K562 (cell line): ENCODE measurements around the gene PRR11. TPM values are rescaled to one million over a fixed set of nuclear protein-coding genes. Genes with fewer than 3 reads are reported as not detected.

Source experiments
- ATAC-seq: fragments of 200-7000 bp; cut with Tn5 transposase; 3 replicates; pipeline ENCODE4 v1.9.1; 2020; ENCODE audit warnings: moderate library complexity
- BruUV-seq: library from RNA; stranded (reverse); fragments of 400-500 nt; replicated peaks from 2 replicates; lab custom pipeline; 2021; lab: Mats Ljungman, UMichigan
- CTCF ChIA-PET: fragments of 300-600 bp; formaldehyde crosslinking; extraction: SDS; loops from one replicate; lab custom pipeline; 2021; ENCODE audit warnings: low intra/inter-chr PET ratio; lab: Yijun Ruan, JAX
- POLR2A ChIA-PET: fragments of 300-600, 350-650 bp; sonication (Branson Sonifier 250); formaldehyde crosslinking; extraction: SDS; loops from one replicate; lab custom pipeline; 2021; ENCODE audit warnings: antibody characterized with exemption, inconsistent platforms; lab: Yijun Ruan, JAX
- DNase-seq, 4 experiments: peaks; one replicate each; pipeline versions ENCODE4 v3.0.0 to v3.0.0-alpha.2; 2011 to 2018; ENCODE audit warnings: low spot score in 3 of 4, mixed read lengths in 3 of 4; ENCODE audit errors: extremely low read depth in 1 of 4
- FAIRE-seq: peaks from 2 replicates; lab custom pipeline; 2011; peaks lifted over from hg19 to GRCh38; lab: Jason Lieb, UNC
- H2AFZ ChIP-seq: 2 replicates; pipeline ENCODE4 v1.6.0; 2011; ENCODE audit warnings: low read depth, low read length, control low read depth, inconsistent platforms
- H3K27ac ChIP-seq: fragments of 200-600 bp; 3 replicates; pipeline ENCODE4 v1.8.0; 2011; ENCODE audit warnings: low read depth, mild to moderate bottlenecking, control low read depth, inconsistent platforms, low read length, moderate library complexity, mixed read lengths; ENCODE audit errors: extremely low read depth
- H3K27me3 ChIP-seq, 2 experiments: fragments of 300-600 bp in 1 of 2; 2 replicates in 1 of 2; 3 replicates in 1 of 2; pipeline versions ENCODE4 v1.6.0 to v1.8.0; 2011; ENCODE audit warnings: inconsistent platforms in 2 of 2, low read length in 2 of 2, mild to moderate bottlenecking in 1 of 2, mixed read lengths in 1 of 2, moderate library complexity in 1 of 2; ENCODE audit not compliant: control insufficient read depth in 2 of 2, insufficient read depth in 2 of 2
- H3K36me3 ChIP-seq: fragments of 300-600 bp; 3 replicates; pipeline ENCODE4 v1.8.0; 2011; ENCODE audit warnings: mild to moderate bottlenecking, low read length, inconsistent platforms; ENCODE audit not compliant: control insufficient read depth, insufficient read depth
- H3K4me1 ChIP-seq, 2 experiments: fragments of 200-600 bp in 1 of 2; replicated peaks in 1 of 2; 2 replicates in 1 of 2; 3 replicates in 1 of 2; pipeline versions ENCODE4 v1.5.1 to v1.8.0; 2011; ENCODE audit warnings: inconsistent platforms in 2 of 2, low read length in 2 of 2, mild to moderate bottlenecking in 1 of 2, mixed read lengths in 1 of 2, moderate library complexity in 1 of 2; ENCODE audit not compliant: control insufficient read depth in 2 of 2, insufficient read depth in 2 of 2
- H3K4me2 ChIP-seq: 2 replicates; pipeline ENCODE4 v1.6.1; 2011; ENCODE audit warnings: low read length, control low read depth, inconsistent platforms, mixed read lengths; ENCODE audit not compliant: insufficient read depth
- H3K4me3 ChIP-seq: fragments of 200-600 bp; sonication (generic), shearing (Covaris generic); 2 replicates; pipeline ENCODE4 v1.5.1; 2016; ENCODE audit warnings: control low read depth, inconsistent platforms
- H3K79me2 ChIP-seq: fragments of 200-600 bp; 3 replicates; pipeline ENCODE4 v1.8.0; 2011; ENCODE audit warnings: low read length, inconsistent platforms; ENCODE audit not compliant: control insufficient read depth, insufficient read depth
- H3K9ac ChIP-seq, 2 experiments: 2 replicates each; pipeline versions ENCODE4 v1.6.0 to v1.6.1; 2011; ENCODE audit warnings: low read depth in 2 of 2, low read length in 2 of 2, control low read depth in 1 of 2, inconsistent platforms in 1 of 2, mild to moderate bottlenecking in 1 of 2, mixed read lengths in 1 of 2; ENCODE audit not compliant: insufficient read depth in 1 of 2
- H3K9me1 ChIP-seq: one replicate; pipeline ENCODE4 v1.6.0; 2011; ENCODE audit warnings: inconsistent platforms, mild to moderate bottlenecking, low read length, moderate library complexity; ENCODE audit not compliant: control insufficient read depth, insufficient read depth
- H3K9me3 ChIP-seq: replicated peaks from 2 replicates; pipeline ENCODE4 v1.5.1; 2011; ENCODE audit warnings: low read depth, low read length, inconsistent platforms; ENCODE audit not compliant: control insufficient read depth, insufficient read depth
- H4K20me1 ChIP-seq: replicated peaks from 2 replicates; pipeline ENCODE4 v1.6.1; 2011; ENCODE audit warnings: low read length, inconsistent platforms, mixed read lengths; ENCODE audit not compliant: control insufficient read depth, insufficient read depth
- CCNT2 ChIP-seq: IDR thresholded peaks from 2 replicates; pipeline ENCODE4 v1.6.1; 2011; ENCODE audit warnings: borderline replicate concordance, low read depth, mild to moderate bottlenecking, moderate library complexity, mixed read lengths, low read length; ENCODE audit not compliant: insufficient read length; ENCODE audit errors: extremely low read depth
- FOXK1 ChIP-seq: sonication (generic); formaldehyde crosslinking; IDR thresholded peaks from 2 replicates; pipeline ENCODE4 v1.8.0; 2022; ENCODE audit warnings: missing genetic modification reagents, mild to moderate bottlenecking, borderline replicate concordance
- FOXP1 ChIP-seq: sonication (generic); formaldehyde crosslinking; IDR thresholded peaks from 2 replicates; pipeline ENCODE4 v1.8.0; 2022; ENCODE audit warnings: mild to moderate bottlenecking, missing genetic modification reagents
- MIER1 ChIP-seq: fragments of 450-650 bp; IDR thresholded peaks from 2 replicates; pipeline ENCODE4 v1.6.1; 2016; ENCODE audit warnings: antibody characterized with exemption, mild to moderate bottlenecking, low read depth
- NUFIP1 ChIP-seq: fragments of 450-650 bp; IDR thresholded peaks from 2 replicates; pipeline ENCODE4 v1.6.1; 2018; ENCODE audit not compliant: partially characterized antibody
- POLR2B ChIP-seq: fragments of 450-650 bp; IDR thresholded peaks from 2 replicates; pipeline ENCODE4 v1.6.1; 2018; ENCODE audit warnings: low read depth; ENCODE audit not compliant: partially characterized antibody
- PRMT5 ChIP-seq: sonication (generic); formaldehyde crosslinking; IDR thresholded peaks from 2 replicates; pipeline ENCODE4 v1.5.0; 2020; ENCODE audit warnings: missing genetic modification reagents
- SLC30A9 ChIP-seq: fragments of 250-450 bp; sonication (Bioruptor Pico); IDR thresholded peaks from 2 replicates; pipeline ENCODE4 v1.8.0; 2022; ENCODE audit warnings: mild to moderate bottlenecking, moderate library complexity
- THRAP3 ChIP-seq: fragments of 450-650 bp; IDR thresholded peaks from 2 replicates; pipeline ENCODE4 v1.6.1; 2016; ENCODE audit warnings: mild to moderate bottlenecking, inconsistent platforms, borderline replicate concordance
- ZBTB17 ChIP-seq: fragments of 450-650 bp; formaldehyde crosslinking; IDR thresholded peaks from 2 replicates; pipeline ENCODE4 v1.4.0; 2020; ENCODE audit warnings: mild to moderate bottlenecking
- ZKSCAN3 ChIP-seq: fragments of 250-450 bp; sonication (Bioruptor Pico); IDR thresholded peaks from 2 replicates; pipeline ENCODE4 v1.4.0; 2020
- ZNF24 ChIP-seq: fragments of 450-650 bp; IDR thresholded peaks from 2 replicates; pipeline ENCODE4 v1.6.1; 2016
- ZNF253 ChIP-seq: fragments of 250-450 bp; sonication (Bioruptor Pico); conservative IDR thresholded peaks from 2 replicates; pipeline ENCODE4 v1.6.1; 2021; ENCODE audit warnings: mild to moderate bottlenecking
- ZNF431 ChIP-seq: sonication (generic); formaldehyde crosslinking; IDR thresholded peaks from 2 replicates; pipeline ENCODE4 v1.8.0; 2022; ENCODE audit warnings: mild to moderate bottlenecking, missing genetic modification reagents
- ZNF589 ChIP-seq: fragments of 200-800 bp; sonication (Bioruptor generic); IDR thresholded peaks from 2 replicates; pipeline ENCODE4 v1.6.1; 2016; ENCODE audit warnings: low read depth, missing genetic modification characterization, missing compliant biosample characterization
- WGBS: fragments of 100-300 bp; shearing (Covaris generic); methylation state at CpG from one replicate; pipeline ENCODE4 v1.1.6; 2016; ENCODE audit warnings: low coverage, mixed read lengths; ENCODE audit not compliant: insufficient coverage; ENCODE audit errors: missing lambda C conversion rate; 5-methylcytosine and 5-hydroxymethylcytosine counted together
- in situ Hi-C: fragments of 300-500 bp; cut with MboI; formaldehyde crosslinking; loops from 4 replicates; pipeline ENCODE4 v1.15.0; 2018; ENCODE audit warnings: inconsistent platforms, mixed read lengths
- intact Hi-C: fragments of 100-400 bp; cut with micrococcal nuclease; formaldehyde crosslinking; loops from 2 replicates; pipeline ENCODE4 v1.14.2; 2022
- polyA plus RNA-seq, 8 experiments: library from polyadenylated mRNA; depleted of rRNA in 4 of 8; stranded (reverse) in 5 of 8; unstranded in 3 of 8; fragments of >200 nt; fragmentation: Nextera tagmentation in 2 of 8; fragmentation: Illumina TruSeq in 1 of 8; extraction: Ambion mirVana in 2 of 8; extraction: Trizol in 1 of 8; gene quantifications; 2 replicates each; pipeline versions ENCODE4 v1.2.1 to v1.2.3, GENCODE V29; 2011 to 2014; ENCODE audit warnings: inconsistent platforms in 1 of 8, missing spikeins in 1 of 8
- total RNA-seq, 7 experiments: library from RNA; depleted of rRNA in 6 of 7; stranded (reverse); fragments of >200 nt in 6 of 7; fragmentation: Illumina TruSeq in 2 of 7; extraction: Trizol in 2 of 7; gene quantifications; 2 replicates each; pipeline versions ENCODE4 v1.2.1 to v1.2.3, GENCODE V29; 2011 to 2021; ENCODE audit warnings: low replicate concordance in 1 of 7
- TF ChIP-seq, protein P1 (sequence below): fragments of 250-450 bp; sonication (Bioruptor Pico); IDR thresholded peaks from 2 replicates; pipeline ENCODE4 v1.5.0; 2020; ENCODE audit warnings: mild to moderate bottlenecking
- TF ChIP-seq, protein P2 (sequence below): fragments of 450-650 bp; conservative IDR thresholded peaks from 2 replicates; pipeline ENCODE4 v1.6.1; 2016; ENCODE audit warnings: missing genetic modification characterization, low read depth, mild to moderate bottlenecking, control low read depth, missing compliant biosample characterization

Gene PRR11
- total and polyA plus RNA-seq, 9 of the 15 experiments (the other 6 are each of a cell fraction or from before 2014, with no cell fraction given) = 13.3 to 75.2 (median 46.4) TPM

DNA sequence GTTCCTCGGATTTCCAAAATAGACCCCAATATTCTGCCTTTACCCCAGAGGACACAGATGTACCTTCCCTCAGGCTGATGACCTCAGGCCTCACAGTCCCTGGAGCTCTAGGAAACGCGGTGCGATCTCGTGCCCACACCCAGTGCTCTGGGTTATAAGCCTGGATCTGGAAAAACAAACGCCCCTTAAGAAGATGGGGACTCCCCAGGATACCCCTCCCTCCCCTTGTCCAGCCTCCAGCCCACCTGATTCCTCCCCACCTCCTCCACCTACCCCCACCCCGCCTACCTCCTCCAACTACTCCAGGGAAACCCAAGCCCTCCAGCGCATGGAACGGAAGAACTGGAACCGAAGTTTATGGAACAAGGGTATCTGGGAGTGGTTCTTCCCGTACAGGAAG lies 19.1 kb downstream of the PRR11 start:
- H3K9ac ChIP-seq = no peak overlapping the region
- WGBS = 98% methylated on average over 10 of the region's 11 CpGs
- CTCF ChIA-PET = no interaction called here
- intact Hi-C loops = no loop called here
- no peak for TF ChIP-seq PRMT5 (CRISPR knock-in tag)
- no peak for TF ChIP-seq ZKSCAN3 (CRISPR knock-in tag)
- TF ChIP-seq CCNT2 = no peak
- TF ChIP-seq FOXP1 (CRISPR knock-in tag) = no peak
- TF ChIP-seq POLR2B = no peak
- no peak for TF ChIP-seq ZNF253 (CRISPR knock-in tag)
- TF ChIP-seq MIER1 = no peak
- no peak for TF ChIP-seq ZBTB17 (CRISPR knock-in tag)
- no peak for TF ChIP-seq FOXK1 (CRISPR knock-in tag)
- no peak for TF ChIP-seq SLC30A9 (CRISPR knock-in tag)
- no peak for TF ChIP-seq NUFIP1
- no peak for TF ChIP-seq THRAP3
- no peak for TF ChIP-seq ZNF24
- no peak for TF ChIP-seq ZNF589 (CRISPR knock-in tag)
- TF ChIP-seq, protein P1, sequence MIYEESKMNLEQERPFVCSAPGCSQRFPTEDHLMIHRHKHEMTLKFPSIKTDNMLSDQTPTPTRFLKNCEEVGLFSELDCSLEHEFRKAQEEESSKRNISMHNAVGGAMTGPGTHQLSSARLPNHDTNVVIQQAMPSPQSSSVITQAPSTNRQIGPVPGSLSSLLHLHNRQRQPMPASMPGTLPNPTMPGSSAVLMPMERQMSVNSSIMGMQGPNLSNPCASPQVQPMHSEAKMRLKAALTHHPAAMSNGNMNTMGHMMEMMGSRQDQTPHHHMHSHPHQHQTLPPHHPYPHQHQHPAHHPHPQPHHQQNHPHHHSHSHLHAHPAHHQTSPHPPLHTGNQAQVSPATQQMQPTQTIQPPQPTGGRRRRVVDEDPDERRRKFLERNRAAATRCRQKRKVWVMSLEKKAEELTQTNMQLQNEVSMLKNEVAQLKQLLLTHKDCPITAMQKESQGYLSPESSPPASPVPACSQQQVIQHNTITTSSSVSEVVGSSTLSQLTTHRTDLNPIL (CRISPR knock-in tag) = no peak
- TF ChIP-seq, protein P2, sequence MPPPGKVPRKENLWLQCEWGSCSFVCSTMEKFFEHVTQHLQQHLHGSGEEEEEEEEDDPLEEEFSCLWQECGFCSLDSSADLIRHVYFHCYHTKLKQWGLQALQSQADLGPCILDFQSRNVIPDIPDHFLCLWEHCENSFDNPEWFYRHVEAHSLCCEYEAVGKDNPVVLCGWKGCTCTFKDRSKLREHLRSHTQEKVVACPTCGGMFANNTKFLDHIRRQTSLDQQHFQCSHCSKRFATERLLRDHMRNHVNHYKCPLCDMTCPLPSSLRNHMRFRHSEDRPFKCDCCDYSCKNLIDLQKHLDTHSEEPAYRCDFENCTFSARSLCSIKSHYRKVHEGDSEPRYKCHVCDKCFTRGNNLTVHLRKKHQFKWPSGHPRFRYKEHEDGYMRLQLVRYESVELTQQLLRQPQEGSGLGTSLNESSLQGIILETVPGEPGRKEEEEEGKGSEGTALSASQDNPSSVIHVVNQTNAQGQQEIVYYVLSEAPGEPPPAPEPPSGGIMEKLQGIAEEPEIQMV (tag) = no peak
- no peak for TF ChIP-seq ZNF431 (CRISPR knock-in tag)
- TF ChIP-seq, all 486 proteins: peak for 0
- in situ Hi-C loops = no loop called here
- ATAC-seq (no peak), FAIRE-seq (no peak), DNase-seq (no peak)
- no peak overlapping the region for H3K4me3 ChIP-seq
- H2AFZ ChIP-seq = no peak overlapping the region
- POLR2A ChIA-PET = interaction anchor here (1.1 to 1.5 kb wide), 2 partner anchors 10 to 13 kb away, joined by 3 to 4 read pairs; no protein-coding TSS in a partner anchor
- H3K4me1 ChIP-seq = no peaks in the 10 kb centered on the region; a peak in 1 of 5 replicates
- no peak overlapping the region for H3K27ac ChIP-seq
- H3K79me2 ChIP-seq = no peaks in the 10 kb centered on the region
- no peaks in the 10 kb centered on the region for H4K20me1 ChIP-seq
- no peaks in the 10 kb centered on the region for H3K9me1 ChIP-seq
- H3K36me3 ChIP-seq = peaks cover 38% of the 10 kb centered on the region; the same call in 2 of the 3 replicates
- H3K4me2 ChIP-seq = no peak overlapping the region
- no TSS peak for BruUV-seq
- H3K9me3 ChIP-seq = no peaks in the 10 kb centered on the region; the same call in 1 of the 2 replicates
- no peaks in the 10 kb centered on the region for H3K27me3 ChIP-seq
